ENCODE measurements around the gene AGFG2.
"Not testable (repeated sequence)": the region's sequence is repeated elsewhere in the genome, so short reads cannot be mapped to it uniquely, and the experiment has no call there.

AGFG2 gene

GRCh38 chr7:100546129-100546925 lies 7.3 kb downstream of the AGFG2 start:
- in situ Hi-C loops (cut with HindIII; ENCODE audit: low sequenced_read_pairs): no loop called here
- no peak overlapping the region for H3K4me3 ChIP-seq (ENCODE audit: low read depth, low read length)
- DNase-seq (ENCODE audit: low read depth, low spot score): no peak
- TF ChIP-seq CTCF (IDR thresholded peaks at IDR 0.05; ENCODE audit: low read depth, low read length): no peak

- in situ Hi-C loops (cut with HindIII; ENCODE audit: low sequenced_read_pairs): no loop called here
- no peak overlapping the region for H3K4me3 ChIP-seq (ENCODE audit: low read depth, low read length)
- TF ChIP-seq CTCF (IDR thresholded peaks at IDR 0.05; ENCODE audit: low read depth, low read length): no peak
- no peak for DNase-seq (ENCODE audit: low read depth, low spot score)
Measured at GRCh38 chr7:100546926-100547800, 8.2 kb downstream of the AGFG2 start.

- H3K4me3 ChIP-seq (ENCODE audit: low read depth, low read length): no peak overlapping the region
- TF ChIP-seq CTCF (IDR thresholded peaks at IDR 0.05; ENCODE audit: low read depth, low read length): no peak
- in situ Hi-C loops (cut with HindIII; ENCODE audit: low sequenced_read_pairs): no loop called here
- peak; percentile 34 for DNase-seq (ENCODE audit: low read depth, low spot score)
Measured at GRCh38 chr7:100547872-100548271, 8.9 kb downstream of the AGFG2 start.

GRCh38 chr7:100548446-100548845 lies 9.4 kb downstream of the AGFG2 start:
- DNase-seq (ENCODE audit: low read depth, low spot score); H3K4me3 ChIP-seq (ENCODE audit: low read depth, low read length); in situ Hi-C loops (cut with HindIII; ENCODE audit: low sequenced_read_pairs): not testable (repeated sequence)

- no peak overlapping the region for H3K4me3 ChIP-seq (ENCODE audit: low read depth, low read length)
- in situ Hi-C loops (cut with HindIII; ENCODE audit: low sequenced_read_pairs): no loop called here
- DNase-seq (ENCODE audit: low read depth, low spot score): no peak
- no peak for TF ChIP-seq CTCF (IDR thresholded peaks at IDR 0.05; ENCODE audit: low read depth, low read length)
Measured at GRCh38 chr7:100552532-100552931, 13.5 kb downstream of the AGFG2 start.

- no peak for DNase-seq (ENCODE audit: low read depth, low spot score)
- no peak overlapping the region for H3K4me3 ChIP-seq (ENCODE audit: low read depth, low read length)
- in situ Hi-C loops (cut with HindIII; ENCODE audit: low sequenced_read_pairs): no loop called here
- no peak for TF ChIP-seq CTCF (IDR thresholded peaks at IDR 0.05; ENCODE audit: low read depth, low read length)
Measured at GRCh38 chr7:100553032-100553431, 14.0 kb downstream of the AGFG2 start.

GRCh38 chr7:100555701-100556100 lies 16.7 kb downstream of the AGFG2 start:
- in situ Hi-C loops (cut with HindIII; ENCODE audit: low sequenced_read_pairs): no loop called here
- TF ChIP-seq CTCF (IDR thresholded peaks at IDR 0.05; ENCODE audit: low read depth, low read length): no peak
- no peak overlapping the region for H3K4me3 ChIP-seq (ENCODE audit: low read depth, low read length)
- DNase-seq (ENCODE audit: low read depth, low spot score): no peak

Measured in astrocyte of the spinal cord (primary cell).